HEK293 (cell line): ENCODE data around the gene SYN1.

Experiments
- BCL11A ChIP-seq: fragments of 450-650 bp; formaldehyde crosslinking; IDR thresholded peaks from 2 replicates; pipeline ENCODE4 v1.5.1; 2016; ENCODE audit warnings: low read depth, missing biosample characterization, missing genetic modification characterization
- TCF7L2 ChIP-seq: IDR thresholded peaks from 2 replicates; pipeline ENCODE4 v1.6.1; 2011; ENCODE audit warnings: low read depth, mild to moderate bottlenecking, inconsistent platforms, low read length, moderate library complexity, borderline replicate concordance
- WT1 ChIP-seq: fragments of 450-650 bp; formaldehyde crosslinking; IDR thresholded peaks from 2 replicates; pipeline ENCODE4 v1.5.1; 2016; ENCODE audit warnings: missing biosample characterization, missing genetic modification characterization
- YY1 ChIP-seq: fragments of 450-650 bp; formaldehyde crosslinking; IDR thresholded peaks from 2 replicates; pipeline ENCODE4 v1.5.1; 2018; ENCODE audit warnings: missing biosample characterization, missing genetic modification characterization
- ZNF175 ChIP-seq: fragments of 450-650 bp; formaldehyde crosslinking; IDR thresholded peaks from 2 replicates; pipeline ENCODE4 v1.5.1; 2016; ENCODE audit warnings: missing biosample characterization, missing genetic modification characterization
- ZNF394 ChIP-seq: fragments of 450-650 bp; formaldehyde crosslinking; IDR thresholded peaks from 2 replicates; pipeline ENCODE4 v1.5.1; 2016; ENCODE audit warnings: missing biosample characterization, missing genetic modification characterization, mild to moderate bottlenecking, moderate library complexity, borderline replicate concordance
- ZNF501 ChIP-seq: fragments of 450-650 bp; formaldehyde crosslinking; IDR thresholded peaks from 2 replicates; pipeline ENCODE4 v1.5.1; 2016; ENCODE audit warnings: missing biosample characterization, missing genetic modification characterization
- ZNF701 ChIP-seq: fragments of 450-650 bp; formaldehyde crosslinking; IDR thresholded peaks from 2 replicates; pipeline ENCODE4 v1.5.1; 2016; ENCODE audit warnings: missing biosample characterization, missing genetic modification characterization
- TF ChIP-seq, protein P1 (sequence below): fragments of 450-650 bp; formaldehyde crosslinking; IDR thresholded peaks from 2 replicates; pipeline ENCODE4 v1.5.1; 2016; ENCODE audit warnings: missing biosample characterization, missing genetic modification characterization
- TF ChIP-seq, protein P2 (sequence below): fragments of 450-650 bp; formaldehyde crosslinking; IDR thresholded peaks from 2 replicates; pipeline ENCODE4 v1.5.1; 2016; ENCODE audit warnings: missing biosample characterization, missing genetic modification characterization, borderline replicate concordance
- TF ChIP-seq, protein P3 (sequence below): fragments of 450-650 bp; formaldehyde crosslinking; IDR thresholded peaks from 2 replicates; pipeline ENCODE4 v1.5.1; 2016; ENCODE audit warnings: missing biosample characterization, missing genetic modification characterization, low read depth
- TF ChIP-seq, protein P4 (sequence below): fragments of 450-650 bp; formaldehyde crosslinking; IDR thresholded peaks from 2 replicates; pipeline ENCODE4 v1.5.1; 2016; ENCODE audit warnings: missing biosample characterization, missing genetic modification characterization
- TF ChIP-seq, protein P5 (sequence below): fragments of 450-650 bp; formaldehyde crosslinking; IDR thresholded peaks from 2 replicates; pipeline ENCODE4 v1.5.1; 2016; ENCODE audit warnings: missing biosample characterization, missing genetic modification characterization, low read depth
- TF ChIP-seq, protein P6 (sequence below): fragments of 450-650 bp; formaldehyde crosslinking; IDR thresholded peaks from 2 replicates; pipeline ENCODE4 v1.5.1; 2016; ENCODE audit warnings: missing biosample characterization, missing genetic modification characterization

DNA sequence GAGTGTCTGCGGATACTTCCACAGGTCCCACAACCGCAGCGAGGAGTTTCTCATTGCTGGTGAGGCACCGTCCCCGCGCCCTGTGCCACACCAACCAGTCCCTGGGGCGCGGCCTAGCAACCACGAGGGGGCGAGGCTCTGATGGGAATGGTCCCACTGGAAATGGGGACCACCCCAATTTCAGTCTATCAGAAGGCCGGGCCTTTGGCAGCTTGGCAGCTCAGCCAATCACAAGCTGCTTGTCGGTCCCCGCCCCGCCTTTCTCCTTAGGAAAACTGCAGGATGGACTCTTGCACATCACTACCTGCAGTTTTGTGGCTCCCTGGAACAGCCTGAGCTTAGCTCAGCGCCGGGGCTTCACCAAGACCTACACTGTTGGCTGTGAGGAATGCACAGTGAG is 34.4 kb downstream of the SYN1 start:
- TF ChIP-seq, protein P1, sequence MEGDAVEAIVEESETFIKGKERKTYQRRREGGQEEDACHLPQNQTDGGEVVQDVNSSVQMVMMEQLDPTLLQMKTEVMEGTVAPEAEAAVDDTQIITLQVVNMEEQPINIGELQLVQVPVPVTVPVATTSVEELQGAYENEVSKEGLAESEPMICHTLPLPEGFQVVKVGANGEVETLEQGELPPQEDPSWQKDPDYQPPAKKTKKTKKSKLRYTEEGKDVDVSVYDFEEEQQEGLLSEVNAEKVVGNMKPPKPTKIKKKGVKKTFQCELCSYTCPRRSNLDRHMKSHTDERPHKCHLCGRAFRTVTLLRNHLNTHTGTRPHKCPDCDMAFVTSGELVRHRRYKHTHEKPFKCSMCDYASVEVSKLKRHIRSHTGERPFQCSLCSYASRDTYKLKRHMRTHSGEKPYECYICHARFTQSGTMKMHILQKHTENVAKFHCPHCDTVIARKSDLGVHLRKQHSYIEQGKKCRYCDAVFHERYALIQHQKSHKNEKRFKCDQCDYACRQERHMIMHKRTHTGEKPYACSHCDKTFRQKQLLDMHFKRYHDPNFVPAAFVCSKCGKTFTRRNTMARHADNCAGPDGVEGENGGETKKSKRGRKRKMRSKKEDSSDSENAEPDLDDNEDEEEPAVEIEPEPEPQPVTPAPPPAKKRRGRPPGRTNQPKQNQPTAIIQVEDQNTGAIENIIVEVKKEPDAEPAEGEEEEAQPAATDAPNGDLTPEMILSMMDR (tag by site-specific recombination): no peak
- no peak for TF ChIP-seq WT1 (tag by site-specific recombination)
- TF ChIP-seq ZNF394 (tag by site-specific recombination): no peak
- TF ChIP-seq, protein P2, sequence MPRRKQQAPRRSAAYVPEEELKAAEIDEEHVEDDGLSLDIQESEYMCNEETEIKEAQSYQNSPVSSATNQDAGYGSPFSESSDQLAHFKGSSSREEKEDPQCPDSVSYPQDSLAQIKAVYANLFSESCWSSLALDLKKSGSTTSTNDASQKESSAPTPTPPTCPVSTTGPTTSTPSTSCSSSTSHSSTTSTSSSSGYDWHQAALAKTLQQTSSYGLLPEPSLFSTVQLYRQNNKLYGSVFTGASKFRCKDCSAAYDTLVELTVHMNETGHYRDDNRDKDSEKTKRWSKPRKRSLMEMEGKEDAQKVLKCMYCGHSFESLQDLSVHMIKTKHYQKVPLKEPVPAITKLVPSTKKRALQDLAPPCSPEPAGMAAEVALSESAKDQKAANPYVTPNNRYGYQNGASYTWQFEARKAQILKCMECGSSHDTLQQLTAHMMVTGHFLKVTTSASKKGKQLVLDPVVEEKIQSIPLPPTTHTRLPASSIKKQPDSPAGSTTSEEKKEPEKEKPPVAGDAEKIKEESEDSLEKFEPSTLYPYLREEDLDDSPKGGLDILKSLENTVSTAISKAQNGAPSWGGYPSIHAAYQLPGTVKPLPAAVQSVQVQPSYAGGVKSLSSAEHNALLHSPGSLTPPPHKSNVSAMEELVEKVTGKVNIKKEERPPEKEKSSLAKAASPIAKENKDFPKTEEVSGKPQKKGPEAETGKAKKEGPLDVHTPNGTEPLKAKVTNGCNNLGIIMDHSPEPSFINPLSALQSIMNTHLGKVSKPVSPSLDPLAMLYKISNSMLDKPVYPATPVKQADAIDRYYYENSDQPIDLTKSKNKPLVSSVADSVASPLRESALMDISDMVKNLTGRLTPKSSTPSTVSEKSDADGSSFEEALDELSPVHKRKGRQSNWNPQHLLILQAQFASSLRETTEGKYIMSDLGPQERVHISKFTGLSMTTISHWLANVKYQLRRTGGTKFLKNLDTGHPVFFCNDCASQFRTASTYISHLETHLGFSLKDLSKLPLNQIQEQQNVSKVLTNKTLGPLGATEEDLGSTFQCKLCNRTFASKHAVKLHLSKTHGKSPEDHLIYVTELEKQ (tag by site-specific recombination): no peak
- TF ChIP-seq, protein P3, sequence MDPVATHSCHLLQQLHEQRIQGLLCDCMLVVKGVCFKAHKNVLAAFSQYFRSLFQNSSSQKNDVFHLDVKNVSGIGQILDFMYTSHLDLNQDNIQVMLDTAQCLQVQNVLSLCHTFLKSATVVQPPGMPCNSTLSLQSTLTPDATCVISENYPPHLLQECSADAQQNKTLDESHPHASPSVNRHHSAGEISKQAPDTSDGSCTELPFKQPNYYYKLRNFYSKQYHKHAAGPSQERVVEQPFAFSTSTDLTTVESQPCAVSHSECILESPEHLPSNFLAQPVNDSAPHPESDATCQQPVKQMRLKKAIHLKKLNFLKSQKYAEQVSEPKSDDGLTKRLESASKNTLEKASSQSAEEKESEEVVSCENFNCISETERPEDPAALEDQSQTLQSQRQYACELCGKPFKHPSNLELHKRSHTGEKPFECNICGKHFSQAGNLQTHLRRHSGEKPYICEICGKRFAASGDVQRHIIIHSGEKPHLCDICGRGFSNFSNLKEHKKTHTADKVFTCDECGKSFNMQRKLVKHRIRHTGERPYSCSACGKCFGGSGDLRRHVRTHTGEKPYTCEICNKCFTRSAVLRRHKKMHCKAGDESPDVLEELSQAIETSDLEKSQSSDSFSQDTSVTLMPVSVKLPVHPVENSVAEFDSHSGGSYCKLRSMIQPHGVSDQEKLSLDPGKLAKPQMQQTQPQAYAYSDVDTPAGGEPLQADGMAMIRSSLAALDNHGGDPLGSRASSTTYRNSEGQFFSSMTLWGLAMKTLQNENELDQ (tag by site-specific recombination): no peak
- TF ChIP-seq, protein P4, sequence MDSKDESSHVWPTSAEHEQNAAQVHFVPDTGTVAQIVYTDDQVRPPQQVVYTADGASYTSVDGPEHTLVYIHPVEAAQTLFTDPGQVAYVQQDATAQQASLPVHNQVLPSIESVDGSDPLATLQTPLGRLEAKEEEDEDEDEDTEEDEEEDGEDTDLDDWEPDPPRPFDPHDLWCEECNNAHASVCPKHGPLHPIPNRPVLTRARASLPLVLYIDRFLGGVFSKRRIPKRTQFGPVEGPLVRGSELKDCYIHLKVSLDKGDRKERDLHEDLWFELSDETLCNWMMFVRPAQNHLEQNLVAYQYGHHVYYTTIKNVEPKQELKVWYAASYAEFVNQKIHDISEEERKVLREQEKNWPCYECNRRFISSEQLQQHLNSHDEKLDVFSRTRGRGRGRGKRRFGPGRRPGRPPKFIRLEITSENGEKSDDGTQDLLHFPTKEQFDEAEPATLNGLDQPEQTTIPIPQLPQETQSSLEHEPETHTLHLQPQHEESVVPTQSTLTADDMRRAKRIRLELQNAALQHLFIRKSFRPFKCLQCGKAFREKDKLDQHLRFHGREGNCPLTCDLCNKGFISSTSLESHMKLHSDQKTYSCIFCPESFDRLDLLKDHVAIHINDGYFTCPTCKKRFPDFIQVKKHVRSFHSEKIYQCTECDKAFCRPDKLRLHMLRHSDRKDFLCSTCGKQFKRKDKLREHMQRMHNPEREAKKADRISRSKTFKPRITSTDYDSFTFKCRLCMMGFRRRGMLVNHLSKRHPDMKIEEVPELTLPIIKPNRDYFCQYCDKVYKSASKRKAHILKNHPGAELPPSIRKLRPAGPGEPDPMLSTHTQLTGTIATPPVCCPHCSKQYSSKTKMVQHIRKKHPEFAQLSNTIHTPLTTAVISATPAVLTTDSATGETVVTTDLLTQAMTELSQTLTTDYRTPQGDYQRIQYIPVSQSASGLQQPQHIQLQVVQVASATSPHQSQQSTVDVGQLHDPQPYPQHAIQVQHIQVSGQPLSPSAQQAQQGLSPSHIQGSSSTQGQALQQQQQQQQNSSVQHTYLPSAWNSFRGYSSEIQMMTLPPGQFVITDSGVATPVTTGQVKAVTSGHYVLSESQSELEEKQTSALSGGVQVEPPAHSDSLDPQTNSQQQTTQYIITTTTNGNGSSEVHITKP: no peak
- TF ChIP-seq, protein P5, sequence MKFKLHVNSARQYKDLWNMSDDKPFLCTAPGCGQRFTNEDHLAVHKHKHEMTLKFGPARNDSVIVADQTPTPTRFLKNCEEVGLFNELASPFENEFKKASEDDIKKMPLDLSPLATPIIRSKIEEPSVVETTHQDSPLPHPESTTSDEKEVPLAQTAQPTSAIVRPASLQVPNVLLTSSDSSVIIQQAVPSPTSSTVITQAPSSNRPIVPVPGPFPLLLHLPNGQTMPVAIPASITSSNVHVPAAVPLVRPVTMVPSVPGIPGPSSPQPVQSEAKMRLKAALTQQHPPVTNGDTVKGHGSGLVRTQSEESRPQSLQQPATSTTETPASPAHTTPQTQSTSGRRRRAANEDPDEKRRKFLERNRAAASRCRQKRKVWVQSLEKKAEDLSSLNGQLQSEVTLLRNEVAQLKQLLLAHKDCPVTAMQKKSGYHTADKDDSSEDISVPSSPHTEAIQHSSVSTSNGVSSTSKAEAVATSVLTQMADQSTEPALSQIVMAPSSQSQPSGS (tag by site-specific recombination): no peak
- TF ChIP-seq ZNF175 (tag by site-specific recombination): no peak
- no peak for TF ChIP-seq BCL11A (tag by site-specific recombination)
- no peak for TF ChIP-seq ZNF701 (tag by site-specific recombination)
- TF ChIP-seq TCF7L2: no peak
- no peak for TF ChIP-seq ZNF501 (tag by site-specific recombination)
- TF ChIP-seq YY1 (tag by site-specific recombination): no peak
- TF ChIP-seq, protein P6, sequence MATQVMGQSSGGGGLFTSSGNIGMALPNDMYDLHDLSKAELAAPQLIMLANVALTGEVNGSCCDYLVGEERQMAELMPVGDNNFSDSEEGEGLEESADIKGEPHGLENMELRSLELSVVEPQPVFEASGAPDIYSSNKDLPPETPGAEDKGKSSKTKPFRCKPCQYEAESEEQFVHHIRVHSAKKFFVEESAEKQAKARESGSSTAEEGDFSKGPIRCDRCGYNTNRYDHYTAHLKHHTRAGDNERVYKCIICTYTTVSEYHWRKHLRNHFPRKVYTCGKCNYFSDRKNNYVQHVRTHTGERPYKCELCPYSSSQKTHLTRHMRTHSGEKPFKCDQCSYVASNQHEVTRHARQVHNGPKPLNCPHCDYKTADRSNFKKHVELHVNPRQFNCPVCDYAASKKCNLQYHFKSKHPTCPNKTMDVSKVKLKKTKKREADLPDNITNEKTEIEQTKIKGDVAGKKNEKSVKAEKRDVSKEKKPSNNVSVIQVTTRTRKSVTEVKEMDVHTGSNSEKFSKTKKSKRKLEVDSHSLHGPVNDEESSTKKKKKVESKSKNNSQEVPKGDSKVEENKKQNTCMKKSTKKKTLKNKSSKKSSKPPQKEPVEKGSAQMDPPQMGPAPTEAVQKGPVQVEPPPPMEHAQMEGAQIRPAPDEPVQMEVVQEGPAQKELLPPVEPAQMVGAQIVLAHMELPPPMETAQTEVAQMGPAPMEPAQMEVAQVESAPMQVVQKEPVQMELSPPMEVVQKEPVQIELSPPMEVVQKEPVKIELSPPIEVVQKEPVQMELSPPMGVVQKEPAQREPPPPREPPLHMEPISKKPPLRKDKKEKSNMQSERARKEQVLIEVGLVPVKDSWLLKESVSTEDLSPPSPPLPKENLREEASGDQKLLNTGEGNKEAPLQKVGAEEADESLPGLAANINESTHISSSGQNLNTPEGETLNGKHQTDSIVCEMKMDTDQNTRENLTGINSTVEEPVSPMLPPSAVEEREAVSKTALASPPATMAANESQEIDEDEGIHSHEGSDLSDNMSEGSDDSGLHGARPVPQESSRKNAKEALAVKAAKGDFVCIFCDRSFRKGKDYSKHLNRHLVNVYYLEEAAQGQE: no peak
